Testis (tissue), 3 donors: ENCODE measurements around the gene SEC24A. TPM values are rescaled to one million over a fixed set of nuclear protein-coding genes. Genes with fewer than 3 reads are reported as not detected.
"Not testable (repeated sequence)": the region's sequence is repeated elsewhere in the genome, so short reads cannot be mapped to it uniquely, and the experiment has no call there.

Experiments
- DNase-seq: peaks from one replicate; pipeline ENCODE4 v3.0.0-alpha.2; 2019
- H3K27ac ChIP-seq, 2 donors: fragments of 200-600 bp; sonication (generic); one replicate each; pipeline ENCODE4 v1.5.1; 2019
- H3K27me3 ChIP-seq: fragments of 200-600 bp; sonication (generic); one replicate; pipeline ENCODE4 v1.5.1; 2019
- H3K36me3 ChIP-seq: fragments of 200-600 bp; sonication (generic); one replicate; pipeline ENCODE4 v1.5.1; 2017; ENCODE audit warnings: low read depth; ENCODE audit errors: missing control alignments
- H3K4me1 ChIP-seq: fragments of 200-600 bp; sonication (generic); one replicate; pipeline ENCODE4 v1.5.1; 2019
- H3K4me3 ChIP-seq, 2 donors: fragments of 200-600 bp; sonication (generic); one replicate each; pipeline ENCODE4 v1.5.1; 2017 to 2019
- H3K9me3 ChIP-seq: fragments of 200-600 bp; sonication (generic); one replicate; pipeline ENCODE4 v1.5.1; 2017
- CTCF ChIP-seq, 3 experiments: fragments of 450-650 bp in 2 of 3; fragments of 200-600 bp in 1 of 3; sonication (generic) in 1 of 3; IDR thresholded peaks; one replicate each; pipeline ENCODE4 v1.5.1; 2016 to 2019; ENCODE audit warnings: antibody characterized with exemption in 3 of 3, mild to moderate bottlenecking in 2 of 3, moderate library complexity in 1 of 3
- POLR2A ChIP-seq: fragments of 450-650 bp; IDR thresholded peaks from one replicate; pipeline ENCODE4 v1.6.1; 2017; ENCODE audit warnings: antibody characterized with exemption, mild to moderate bottlenecking, moderate library complexity
- WGBS, 2 donors: methylation state at CpG; one replicate each; pipeline ENCODE4 v1.1.5; 2018; 5-methylcytosine and 5-hydroxymethylcytosine counted together
- intact Hi-C: fragments of 100-400 bp; cut with DNase I; formaldehyde crosslinking; loops from one replicate; pipeline ENCODE4 v1.15.1; 2023; ENCODE audit warnings: low total_unique reads
- polyA plus RNA-seq: library from polyadenylated mRNA; stranded (reverse); fragments of 350-450 nt; fragmentation: Illumina TruSeq; extraction: RNeasy Lipid Tissue Mini Kit (QIAGEN cat#74804); gene quantifications from one replicate; pipeline ENCODE4 v1.2.3, GENCODE V29; 2014; ENCODE audit warnings: low read depth, low replicate concordance; ENCODE audit not compliant: insufficient read depth
- total RNA-seq, 2 donors: library from RNA; depleted of rRNA; stranded (reverse); fragments of >200 nt; gene quantifications; one replicate each; pipeline ENCODE4 v1.2.3, GENCODE V29; 2016

The SEC24A gene
- total and polyA plus RNA-seq, 3 donors from 2014 or later = 10.3 to 16.7 (median 13.7) TPM

GRCh38 chr5:134749415-134749814 lies 100.8 kb downstream of the SEC24A start:
- Histone ChIP-seq H3K27me3 (no peaks in the 10 kb centered on the region), H3K27ac (no peak overlapping the region), H3K4me3 (no peak overlapping the region), H3K9me3 (no peaks in the 10 kb centered on the region), H3K36me3 (no peaks in the 10 kb centered on the region), H3K4me1 (no peaks in the 10 kb centered on the region)
- DNase-seq = no peak
- TF ChIP-seq POLR2A = no peak
- no peak for TF ChIP-seq CTCF (IDR thresholded peaks at IDR 0.05)
- 93% methylated on average over 3 of the region's 3 CpGs for WGBS, 2 donors
- intact Hi-C loops = no loop called here

GRCh38 chr5:134758176-134758503 lies 109.6 kb downstream of the SEC24A start:
- Histone ChIP-seq H3K27me3 (no peaks in the 10 kb centered on the region), H3K9me3 (no peaks in the 10 kb centered on the region), H3K27ac (peak overlapping the region in 1 of 2 donors; percentile 22), H3K4me3 (peak overlapping the region; percentile 76 to 89), H3K36me3 (no peaks in the 10 kb centered on the region), H3K4me1 (peaks cover 11% of the 10 kb centered on the region)
- intact Hi-C loops = no loop called here
- 11 to 17% methylated on average over 9 of the region's 9 CpGs for WGBS, 2 donors
- DNase-seq = no peak
- TF ChIP-seq CTCF (IDR thresholded peaks at IDR 0.05) (no peak), POLR2A (no peak)

- 0 to 1% methylated on average over 26 to 61 of the region's 73 CpGs for WGBS, 2 donors
- Histone ChIP-seq H3K9me3 (no peaks in the 10 kb centered on the region), H3K27ac (peak within 1 kb of the TSS; percentile 72 to 77), H3K4me1 (peaks cover 11% of the 10 kb centered on the region), H3K27me3 (no peaks in the 10 kb centered on the region), H3K36me3 (no peaks in the 10 kb centered on the region), H3K4me3 (peak within 1 kb of the TSS; percentile 76 to 89)
- intact Hi-C loops = no loop called here
- TF ChIP-seq POLR2A = no peak
- TF ChIP-seq CTCF (IDR thresholded peaks at IDR 0.05) = peak; percentile 68 to 79 (median 70)
- DNase-seq = peak; percentile 96
Observed at GRCh38 chr5:134758504-134759341, 110.1 kb downstream of the SEC24A start, which contains the start of gene DDX46. DDX46 (plus strand) TSS chr5:134758779; CDS start chr5:134758939, 160 bp downstream.

- H3K36me3 ChIP-seq, H3K9me3 ChIP-seq, H3K27ac ChIP-seq, DNase-seq, H3K4me3 ChIP-seq, H3K4me1 ChIP-seq, intact Hi-C loops, H3K27me3 ChIP-seq: not testable (repeated sequence)
- WGBS, 2 donors = 93 to 94% methylated on average over 21 of the region's 21 CpGs
Observed at GRCh38 chr5:134767528-134768291, 119.1 kb downstream of the SEC24A start.

- Histone ChIP-seq H3K4me1 (no peaks in the 10 kb centered on the region), H3K4me3 (no peak overlapping the region), H3K36me3 (no peaks in the 10 kb centered on the region), H3K27ac (no peak overlapping the region), H3K27me3 (no peaks in the 10 kb centered on the region), H3K9me3 (no peaks in the 10 kb centered on the region)
- TF ChIP-seq CTCF (IDR thresholded peaks at IDR 0.05) = no peak
- TF ChIP-seq POLR2A = no peak
- DNase-seq = no peak
- intact Hi-C loops = no loop called here
- WGBS, 2 donors = 70 to 80% methylated on average over 4 of the region's 4 CpGs
Observed at GRCh38 chr5:134769206-134769605, 120.6 kb downstream of the SEC24A start.
